ENCODE data around the gene SOS2.
"Not testable (repeated sequence)": the region's sequence is repeated elsewhere in the genome, so short reads cannot be mapped to it uniquely, and the experiment has no call there.

The SOS2 gene

DNA sequence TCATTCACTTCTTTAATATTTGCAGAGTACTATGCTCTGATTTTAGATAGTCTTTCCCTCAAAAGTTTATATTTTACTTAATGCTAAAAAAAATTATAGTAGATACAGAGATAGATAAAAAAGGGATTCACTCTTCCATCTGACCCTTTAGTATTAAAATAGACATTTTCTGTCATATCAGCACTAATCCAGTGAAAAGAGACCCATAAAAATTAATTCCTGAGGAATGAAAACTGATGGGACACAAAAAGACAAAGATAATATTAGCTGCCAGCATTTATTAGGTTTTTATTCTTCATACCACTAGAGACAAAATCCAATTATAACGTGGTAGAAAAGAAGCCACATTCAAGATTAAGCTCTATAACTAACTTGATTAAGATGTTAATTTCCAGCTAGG, 45.3 kb downstream of the SOS2 start:
- TF ChIP-seq, protein P1, sequence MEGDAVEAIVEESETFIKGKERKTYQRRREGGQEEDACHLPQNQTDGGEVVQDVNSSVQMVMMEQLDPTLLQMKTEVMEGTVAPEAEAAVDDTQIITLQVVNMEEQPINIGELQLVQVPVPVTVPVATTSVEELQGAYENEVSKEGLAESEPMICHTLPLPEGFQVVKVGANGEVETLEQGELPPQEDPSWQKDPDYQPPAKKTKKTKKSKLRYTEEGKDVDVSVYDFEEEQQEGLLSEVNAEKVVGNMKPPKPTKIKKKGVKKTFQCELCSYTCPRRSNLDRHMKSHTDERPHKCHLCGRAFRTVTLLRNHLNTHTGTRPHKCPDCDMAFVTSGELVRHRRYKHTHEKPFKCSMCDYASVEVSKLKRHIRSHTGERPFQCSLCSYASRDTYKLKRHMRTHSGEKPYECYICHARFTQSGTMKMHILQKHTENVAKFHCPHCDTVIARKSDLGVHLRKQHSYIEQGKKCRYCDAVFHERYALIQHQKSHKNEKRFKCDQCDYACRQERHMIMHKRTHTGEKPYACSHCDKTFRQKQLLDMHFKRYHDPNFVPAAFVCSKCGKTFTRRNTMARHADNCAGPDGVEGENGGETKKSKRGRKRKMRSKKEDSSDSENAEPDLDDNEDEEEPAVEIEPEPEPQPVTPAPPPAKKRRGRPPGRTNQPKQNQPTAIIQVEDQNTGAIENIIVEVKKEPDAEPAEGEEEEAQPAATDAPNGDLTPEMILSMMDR (IDR thresholded peaks at IDR 0.05; ENCODE audit: low read depth, low read length), result no peak
- no peaks in the 10 kb centered on the region for H3K9me3 ChIP-seq (ENCODE audit: severe bottlenecking)
- no peak for DNase-seq
- H3K27ac ChIP-seq, result no peak overlapping the region
- H3K36me3 ChIP-seq, result peaks cover 34% of the 10 kb centered on the region
- H3K27me3 ChIP-seq (ENCODE audit: insufficient read depth, low read depth, severe bottlenecking), result no peaks in the 10 kb centered on the region
- no peak overlapping the region for H3K4me3 ChIP-seq (ENCODE audit: low read depth, low read length)

DNA sequence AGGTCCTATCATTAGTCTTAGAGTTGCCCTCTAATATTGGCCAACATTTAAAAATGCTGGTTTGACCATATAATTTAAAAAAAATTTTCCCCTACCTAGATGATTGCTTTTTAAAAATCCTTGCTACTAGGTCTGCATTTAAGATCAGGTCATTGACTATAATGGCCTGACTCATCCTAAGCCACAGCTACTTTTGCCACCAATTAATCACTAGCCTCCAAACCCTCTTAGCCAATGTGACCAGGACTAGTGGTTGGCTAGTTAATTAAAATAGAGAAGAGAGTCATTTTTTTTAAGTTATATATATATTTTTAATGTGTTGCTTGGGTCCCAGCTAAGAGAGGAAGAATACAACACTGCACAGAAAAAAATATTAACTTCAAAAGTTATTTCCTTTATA, 57.5 kb downstream of the SOS2 start:
- Histone ChIP-seq H3K4me3 (ENCODE audit: low read depth, low read length) (no peak overlapping the region), H3K9me3 (ENCODE audit: severe bottlenecking) (no peaks in the 10 kb centered on the region), H3K27me3 (ENCODE audit: insufficient read depth, low read depth, severe bottlenecking) (no peaks in the 10 kb centered on the region), H3K36me3 (peaks cover 29% of the 10 kb centered on the region), H3K27ac (no peak overlapping the region)
- no peak for DNase-seq
- TF ChIP-seq, protein P1 (IDR thresholded peaks at IDR 0.05; ENCODE audit: low read depth, low read length), result no peak

DNA sequence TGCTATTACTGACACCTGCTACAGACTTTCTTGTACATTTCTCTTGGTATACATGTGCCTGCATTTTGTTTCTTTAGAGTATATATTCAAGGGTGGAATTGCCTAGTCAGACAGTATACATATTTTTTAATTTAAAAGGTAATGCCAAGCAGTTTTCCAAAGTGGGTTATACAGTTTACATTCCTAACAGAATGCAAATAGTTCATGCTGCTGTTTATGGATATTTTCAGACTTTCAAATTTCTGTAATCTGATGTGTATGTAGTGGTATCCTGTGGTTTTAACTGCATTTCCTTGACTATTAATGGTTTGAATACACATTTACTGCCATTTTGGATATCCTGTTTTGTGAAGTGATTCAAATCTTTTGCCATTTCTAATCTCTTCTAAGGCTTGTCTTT, 59.5 kb downstream of the SOS2 start:
- no peaks in the 10 kb centered on the region for H3K9me3 ChIP-seq (ENCODE audit: severe bottlenecking)
- no peak overlapping the region for H3K4me3 ChIP-seq (ENCODE audit: low read depth, low read length)
- TF ChIP-seq, protein P1 (IDR thresholded peaks at IDR 0.05; ENCODE audit: low read depth, low read length), result no peak
- H3K36me3 ChIP-seq, result peaks cover 13% of the 10 kb centered on the region
- H3K27me3 ChIP-seq (ENCODE audit: insufficient read depth, low read depth, severe bottlenecking), result no peaks in the 10 kb centered on the region
- no peak for DNase-seq
- no peak overlapping the region for H3K27ac ChIP-seq

DNA sequence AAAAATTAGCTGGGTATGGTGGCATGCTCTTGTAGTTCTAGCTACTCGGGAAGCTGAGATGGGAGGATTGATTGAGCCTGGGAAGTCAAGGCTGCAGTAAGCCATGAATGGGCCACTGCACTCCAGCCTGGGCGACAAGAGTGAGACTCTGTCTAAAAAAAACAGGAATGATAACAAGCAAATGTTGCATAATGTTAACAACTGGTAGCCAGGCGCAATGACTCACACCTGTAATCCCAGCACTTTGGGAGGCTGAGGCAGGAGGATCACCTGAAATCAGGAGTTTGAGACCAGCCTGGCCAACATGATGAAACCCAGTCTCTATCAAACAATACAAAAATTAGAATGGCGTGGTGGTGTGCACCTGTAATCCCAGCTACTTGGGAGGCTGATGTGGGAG, 64.0 kb downstream of the SOS2 start:
- H3K36me3 ChIP-seq; H3K27me3 ChIP-seq (ENCODE audit: insufficient read depth, low read depth, severe bottlenecking); H3K9me3 ChIP-seq (ENCODE audit: severe bottlenecking); DNase-seq; H3K4me3 ChIP-seq (ENCODE audit: low read depth, low read length); H3K27ac ChIP-seq: not testable (repeated sequence)

DNA sequence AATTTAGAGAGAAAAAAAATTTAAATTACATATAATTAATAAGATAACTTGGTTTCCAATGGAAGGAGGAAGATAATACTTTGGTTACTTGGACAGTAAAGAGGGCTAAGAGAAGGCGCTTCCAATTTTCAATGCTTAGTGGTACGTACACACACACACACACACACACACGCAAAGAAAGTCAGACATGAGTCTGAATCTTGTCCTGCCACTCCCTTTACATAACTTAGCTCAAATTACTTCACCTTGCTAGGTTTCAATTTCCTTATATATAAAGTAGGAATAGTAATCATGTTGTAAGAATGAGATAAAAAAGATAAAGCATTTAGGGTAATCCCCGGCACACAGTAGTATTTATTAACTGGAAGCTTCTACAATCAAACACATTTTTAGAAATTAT, 75.3 kb downstream of the SOS2 start:
- H3K27me3 ChIP-seq (ENCODE audit: insufficient read depth, low read depth, severe bottlenecking), result no peaks in the 10 kb centered on the region
- H3K27ac ChIP-seq, result no peak overlapping the region
- DNase-seq, result no peak
- H3K4me3 ChIP-seq (ENCODE audit: low read depth, low read length), result no peak overlapping the region
- no peaks in the 10 kb centered on the region for H3K9me3 ChIP-seq (ENCODE audit: severe bottlenecking)
- TF ChIP-seq, protein P1 (IDR thresholded peaks at IDR 0.05; ENCODE audit: low read depth, low read length), result no peak
- peaks cover 38% of the 10 kb centered on the region for H3K36me3 ChIP-seq

DNA sequence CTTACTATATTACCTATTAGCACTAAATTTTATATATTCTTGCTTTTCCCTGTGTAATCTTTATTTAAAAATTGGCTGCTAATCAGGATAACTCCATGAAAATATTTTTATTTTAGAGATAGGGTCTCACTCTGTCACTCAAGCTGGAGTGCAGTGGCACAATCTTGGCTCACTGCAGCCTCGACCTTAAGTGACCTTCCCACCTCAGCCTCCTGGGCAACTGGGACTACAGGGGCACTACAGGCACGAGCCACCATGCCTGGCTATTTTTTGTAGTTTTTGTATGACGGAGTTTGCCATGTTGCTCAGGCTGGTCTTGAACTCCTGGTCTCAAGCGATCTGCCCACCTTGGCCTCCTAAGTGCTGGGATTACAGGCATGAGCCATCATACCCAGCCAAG, 82.6 kb downstream of the SOS2 start:
- Histone ChIP-seq H3K9me3 (ENCODE audit: severe bottlenecking) (no peaks in the 10 kb centered on the region), H3K4me3 (ENCODE audit: low read depth, low read length) (no peak overlapping the region), H3K27me3 (ENCODE audit: insufficient read depth, low read depth, severe bottlenecking) (no peaks in the 10 kb centered on the region), H3K27ac (no peak overlapping the region), H3K36me3 (peaks cover 22% of the 10 kb centered on the region)
- TF ChIP-seq, protein P1 (IDR thresholded peaks at IDR 0.05; ENCODE audit: low read depth, low read length), result no peak
- no peak for DNase-seq

All from WERI-Rb-1 (cell line).